Inflammatory macrophage (primary cell): ENCODE results near the gene ABAT.
"Not testable (repeated sequence)": the region's sequence is repeated elsewhere in the genome, so short reads cannot be mapped to it uniquely, and the experiment has no call there.

Experiments
- DNase-seq, 2 donors: peaks; one replicate each; pipeline ENCODE4 v3.0.0-alpha.2; 2020 to 2022

The ABAT gene

DNA sequence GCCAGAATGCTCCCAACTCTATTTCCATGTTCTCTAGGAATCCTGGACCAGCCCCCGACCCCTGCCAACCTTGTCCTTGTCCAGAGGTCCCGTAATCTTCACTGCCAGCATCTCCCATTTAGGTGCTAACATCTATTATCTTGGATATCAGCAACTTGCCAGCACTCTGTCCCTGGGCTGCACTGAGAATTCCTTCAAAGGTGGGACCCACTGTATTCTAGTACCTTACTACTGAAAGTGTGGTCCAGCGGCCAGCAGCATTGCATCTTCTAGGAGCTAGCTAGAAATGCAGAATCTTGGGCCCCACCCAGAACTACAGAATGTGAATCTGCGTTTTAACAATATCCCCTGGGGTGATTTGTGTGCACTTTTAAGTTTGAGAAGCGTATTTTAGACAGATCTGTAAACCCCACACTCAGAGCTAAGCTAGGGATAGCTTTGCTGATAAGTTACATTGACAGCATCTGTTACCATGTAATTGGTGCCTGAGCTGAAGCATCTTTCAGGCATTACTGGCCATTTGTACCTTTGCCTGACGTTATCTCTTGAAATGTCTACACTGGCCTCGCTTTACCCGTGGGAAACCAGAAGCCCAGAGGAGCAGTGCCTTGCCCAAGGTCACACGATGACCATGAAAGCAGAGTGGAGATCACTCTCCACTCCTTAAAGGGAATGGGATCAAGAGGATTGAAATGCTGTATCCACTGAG, 8.3 kb downstream of the ABAT start:
- no peak for DNase-seq

DNA sequence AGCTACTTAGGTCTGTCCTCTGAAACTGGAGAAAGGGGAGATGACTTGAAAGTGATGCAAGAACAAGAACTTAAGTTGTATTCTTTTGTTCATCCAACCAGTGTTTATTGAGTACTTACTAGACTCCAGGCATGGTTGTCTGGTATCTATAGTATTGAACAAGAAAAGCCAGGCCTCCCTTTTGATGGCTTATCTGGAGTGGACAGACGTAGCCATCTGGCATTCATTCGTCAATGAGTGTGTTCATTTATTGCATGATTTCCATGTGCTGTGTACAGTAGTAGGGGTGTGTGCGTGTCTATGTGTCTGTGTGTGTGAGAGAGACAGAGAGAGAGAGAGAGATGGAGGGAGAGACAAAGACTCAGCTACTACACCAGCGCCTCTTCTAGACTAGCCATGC, 9.2 kb downstream of the ABAT start:
- no peak for DNase-seq

DNA sequence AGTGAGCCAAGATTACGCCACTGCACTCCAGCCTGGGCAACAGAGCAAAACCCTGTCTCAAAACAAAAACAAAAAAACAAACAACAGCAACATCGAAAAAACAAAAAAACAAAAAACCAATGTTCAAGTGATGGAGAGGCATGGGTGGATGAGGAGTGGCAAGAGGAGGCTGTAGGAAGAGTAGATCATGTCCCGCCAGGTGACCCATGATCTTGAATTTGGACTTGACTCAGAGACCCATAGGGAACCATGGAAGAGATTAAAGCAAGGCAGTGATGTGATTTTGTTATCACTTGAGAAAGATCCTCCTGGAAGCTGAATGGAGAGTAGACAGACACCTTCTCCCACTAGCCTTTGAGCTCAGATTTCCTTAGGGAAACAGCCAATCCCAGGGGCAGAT, 11.2 kb downstream of the ABAT start:
- DNase-seq = no peak

DNA sequence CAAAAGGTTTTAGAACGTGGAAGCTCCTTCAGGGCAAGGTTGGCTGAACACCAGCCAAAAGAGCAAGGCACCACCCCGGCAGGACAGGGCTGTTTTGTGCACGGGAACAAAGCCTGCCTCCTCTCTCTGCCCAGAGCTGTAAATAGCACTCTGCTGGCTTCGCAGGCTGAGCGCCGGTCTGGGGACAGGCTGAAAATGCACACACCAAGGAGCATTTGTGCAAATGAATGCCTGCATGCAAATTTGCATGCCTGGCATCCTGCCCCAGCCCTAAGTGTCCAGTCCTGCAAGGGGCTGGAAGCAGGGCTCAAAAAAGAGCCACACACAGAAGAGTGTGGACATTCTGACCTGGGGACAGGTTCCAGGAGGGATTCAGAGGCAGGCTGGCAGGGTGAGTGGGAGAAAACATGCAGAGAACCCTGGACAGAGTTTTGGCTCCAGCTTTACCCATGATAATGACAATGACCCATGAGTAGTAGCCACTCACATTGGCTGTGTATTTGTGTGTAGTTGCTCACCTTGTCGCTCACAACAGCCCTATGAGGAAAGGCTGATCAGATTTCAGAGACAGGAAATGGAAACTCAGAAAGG, 11.7 kb downstream of the ABAT start:
- no peak for DNase-seq

DNA sequence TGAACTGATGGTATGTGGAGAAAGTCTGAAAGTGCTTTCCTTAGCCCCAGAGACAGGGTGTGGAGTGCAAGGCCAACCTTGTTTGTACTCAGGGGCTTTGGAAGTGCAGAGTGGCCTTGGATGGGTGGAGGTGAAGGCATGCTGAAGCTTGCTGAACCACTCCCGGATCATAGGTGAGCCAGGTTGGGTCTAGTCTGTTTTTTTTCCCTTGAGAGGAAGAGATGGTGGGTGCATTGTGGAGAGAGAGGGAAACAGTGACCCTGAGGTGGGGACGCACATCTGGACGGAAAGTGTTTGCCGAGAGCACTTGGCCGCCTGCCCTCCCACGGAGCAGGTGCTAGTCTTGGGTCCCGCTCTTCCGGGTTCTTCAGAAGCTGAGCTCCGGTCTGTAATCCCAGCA, 12.5 kb downstream of the ABAT start:
- DNase-seq = no peak

DNA sequence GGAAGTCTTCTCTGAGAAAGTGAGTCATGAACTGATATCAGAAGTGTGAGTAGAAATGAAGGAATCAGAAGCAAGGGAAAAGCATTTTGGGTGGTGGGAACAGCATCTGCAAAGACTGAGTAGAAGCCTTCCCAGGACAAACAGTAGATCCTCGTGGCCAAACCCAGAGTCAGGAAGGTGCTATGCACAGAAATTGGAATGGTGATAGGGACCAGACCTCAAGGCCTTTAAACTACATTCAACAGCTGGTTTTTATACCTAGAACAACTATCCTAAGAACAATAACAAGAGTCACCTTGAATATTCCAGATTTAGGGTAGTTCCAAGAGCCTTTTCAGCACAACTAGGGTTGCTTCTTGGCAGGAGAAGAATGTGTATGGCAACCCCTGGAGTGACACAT, 15.3 kb downstream of the ABAT start:
- no peak for DNase-seq

DNA sequence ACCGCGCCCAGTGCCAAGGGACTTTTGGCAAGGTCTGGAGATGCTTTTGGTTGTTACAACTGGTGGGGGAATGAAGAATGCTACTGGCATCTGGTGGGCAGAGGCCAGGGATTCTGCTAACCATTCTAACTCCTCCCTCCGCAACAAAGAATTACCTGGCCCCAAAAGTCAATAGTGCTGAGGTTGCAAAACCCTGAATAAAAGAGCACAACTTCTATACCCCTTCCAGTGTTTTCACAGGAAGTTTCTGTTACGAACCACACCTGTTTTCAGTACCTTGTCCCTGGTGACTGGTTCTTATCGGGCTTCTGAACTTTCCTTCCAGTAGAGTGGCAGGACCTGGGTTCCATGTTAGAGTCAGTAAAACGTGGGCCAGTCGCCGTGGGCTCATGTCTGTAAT, 17.3 kb downstream of the ABAT start:
- DNase-seq = no peak

DNA sequence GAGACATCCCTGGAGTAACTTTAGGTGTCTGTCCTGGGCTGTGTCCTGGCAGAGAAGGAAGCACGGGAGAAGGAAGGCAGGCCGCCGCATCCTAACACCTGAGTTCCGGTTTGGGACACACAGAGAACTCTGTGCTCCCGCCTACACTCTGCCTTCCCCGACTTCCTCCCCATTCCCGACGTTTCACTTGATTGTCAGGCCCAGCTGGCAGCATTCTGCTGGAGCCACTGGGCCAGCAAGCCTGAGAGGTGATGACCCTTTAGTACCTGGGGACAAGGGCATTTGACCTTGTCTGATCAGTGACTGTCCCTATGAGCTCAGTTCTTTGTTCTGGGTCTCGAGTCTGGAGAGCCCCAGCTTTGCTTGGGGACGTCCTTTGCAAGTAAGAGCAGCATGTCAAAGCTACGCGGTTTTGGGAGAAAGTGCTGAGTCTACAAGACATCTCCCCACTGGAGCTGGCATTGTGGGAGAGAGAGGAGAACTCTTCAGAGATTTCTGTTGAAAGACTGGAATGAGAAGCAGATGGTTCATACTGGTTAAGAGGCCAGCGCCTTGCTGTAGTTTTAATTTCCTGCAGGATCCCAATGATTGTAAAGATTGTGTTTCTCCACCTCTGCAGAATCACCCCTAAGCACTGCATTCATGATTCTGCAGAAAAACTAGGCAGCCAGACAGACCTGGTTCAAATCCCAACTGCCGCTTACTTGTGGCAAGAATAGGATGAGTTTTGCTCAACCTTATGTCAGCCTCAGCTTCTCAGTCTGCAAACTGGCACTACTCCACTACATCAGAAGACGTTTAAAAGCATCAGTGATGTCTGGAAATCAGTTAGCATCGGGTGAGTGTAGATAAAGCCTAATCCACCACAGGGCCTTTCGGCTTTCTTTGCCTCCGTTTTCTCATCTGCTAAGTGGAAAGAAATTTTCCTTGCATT, 20.6 kb downstream of the ABAT start:
- no peak for DNase-seq

DNA sequence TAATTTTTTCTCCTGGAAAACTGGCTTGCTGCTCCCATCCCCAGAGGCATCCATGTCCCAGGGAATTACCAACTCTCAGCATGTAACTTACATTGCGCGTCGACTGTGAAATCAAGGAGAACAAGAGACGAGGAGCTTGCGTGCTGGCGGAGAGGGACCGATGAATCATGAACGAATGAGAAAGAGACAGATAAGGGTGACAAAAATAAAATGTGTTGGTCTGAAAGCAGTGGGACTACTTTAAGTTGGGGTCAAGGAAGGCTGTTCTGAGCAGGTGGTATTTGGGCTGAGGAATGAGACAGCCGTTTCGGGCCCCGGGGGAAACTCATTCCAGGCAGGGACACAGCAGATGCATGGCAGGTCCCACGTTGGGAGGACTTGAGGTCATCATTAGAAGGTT, 22.5 kb downstream of the ABAT start:
- DNase-seq = no peak

DNA sequence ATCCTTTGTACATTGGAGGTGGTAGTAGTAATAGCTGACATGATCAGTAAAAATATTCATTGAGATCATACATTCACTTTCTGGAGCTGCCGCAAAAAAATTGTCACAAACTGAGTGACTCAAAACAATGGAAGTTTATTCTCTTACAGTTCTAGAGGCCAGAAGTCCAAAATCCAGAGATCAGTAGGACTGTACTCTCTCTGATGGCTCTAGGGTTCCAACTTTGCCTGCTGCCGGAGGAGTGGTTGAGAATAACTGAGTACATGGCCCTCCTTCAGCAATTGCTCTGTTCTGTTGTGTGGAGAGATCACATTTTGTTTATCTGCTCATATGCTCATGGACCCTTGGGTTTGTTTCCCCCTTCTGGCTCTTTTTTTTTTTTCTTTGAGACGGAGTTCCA, 23.5 kb downstream of the ABAT start:
- no peak for DNase-seq

DNA sequence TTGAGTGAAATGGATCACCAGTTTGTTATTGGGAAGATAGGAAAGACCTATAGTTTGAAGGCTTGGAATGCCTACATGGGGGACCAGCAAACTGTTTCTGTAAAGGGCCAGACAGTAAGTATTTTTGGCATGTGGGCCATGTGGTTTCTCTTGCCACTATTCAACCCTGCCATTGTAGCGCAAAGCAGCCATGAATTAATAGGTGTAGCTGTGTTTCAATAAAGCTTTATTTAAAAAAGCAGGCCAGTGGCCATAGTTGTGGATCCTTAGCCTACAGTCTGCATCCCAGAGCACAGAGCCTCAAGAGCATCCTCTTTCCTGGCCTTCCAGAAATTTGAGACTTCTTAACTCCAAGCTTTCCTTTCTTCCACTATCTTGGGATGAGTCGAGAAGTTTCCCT, 29.3 kb downstream of the ABAT start:
- DNase-seq = no peak

DNA sequence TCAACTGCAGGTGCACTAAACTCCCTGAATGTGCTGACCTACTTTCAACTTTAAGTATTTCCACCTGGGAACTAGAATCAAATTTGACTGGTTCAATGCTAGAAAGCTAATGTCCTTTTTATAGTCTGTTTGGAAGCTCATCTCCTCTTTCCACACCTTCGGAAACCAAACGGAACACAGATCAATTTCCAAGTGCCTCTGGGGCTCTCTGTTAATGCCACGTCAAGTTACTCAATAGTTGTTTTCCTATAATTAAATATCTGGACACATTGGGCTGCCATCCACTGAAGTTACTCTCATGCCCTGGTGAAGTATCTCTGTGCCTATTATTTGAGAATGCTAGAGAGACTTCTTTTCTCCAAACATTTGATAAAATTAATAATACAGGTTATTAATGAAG, 29.7 kb downstream of the ABAT start:
- DNase-seq = no peak

DNA sequence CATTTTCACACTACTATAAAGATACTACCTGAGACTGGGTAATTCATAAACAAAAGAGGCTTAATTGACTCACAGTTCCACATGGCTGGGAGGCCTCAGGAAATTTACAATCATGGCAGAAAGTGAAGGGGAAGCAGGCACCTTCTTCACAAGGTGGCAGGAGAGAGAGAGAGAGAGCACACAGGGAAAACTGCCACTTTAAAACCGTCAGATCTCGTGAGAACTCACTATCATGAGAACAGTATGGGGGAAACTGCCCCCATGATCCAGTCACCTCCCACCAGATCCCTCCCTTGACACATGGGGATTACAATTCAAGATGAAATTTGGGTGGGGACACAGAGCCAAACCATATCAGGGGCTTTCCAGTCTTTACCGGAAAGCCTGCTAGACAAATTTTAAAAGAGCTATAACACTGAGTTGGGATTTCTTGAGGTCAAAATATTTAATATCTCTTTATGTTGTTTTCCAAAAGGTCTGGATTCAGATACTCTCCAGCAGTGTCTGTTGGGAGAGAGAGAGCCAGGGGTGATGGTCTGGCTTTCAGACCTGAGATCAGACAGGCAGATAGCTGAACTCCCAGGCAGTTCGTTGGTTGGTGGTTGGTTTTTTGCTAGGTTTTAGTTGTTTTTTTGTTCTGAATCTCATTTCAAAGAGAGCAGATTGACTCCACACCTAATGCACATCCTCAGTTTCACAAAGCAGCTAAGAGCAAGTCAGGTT, 30.8 kb downstream of the ABAT start:
- DNase-seq = not testable (repeated sequence)

DNA sequence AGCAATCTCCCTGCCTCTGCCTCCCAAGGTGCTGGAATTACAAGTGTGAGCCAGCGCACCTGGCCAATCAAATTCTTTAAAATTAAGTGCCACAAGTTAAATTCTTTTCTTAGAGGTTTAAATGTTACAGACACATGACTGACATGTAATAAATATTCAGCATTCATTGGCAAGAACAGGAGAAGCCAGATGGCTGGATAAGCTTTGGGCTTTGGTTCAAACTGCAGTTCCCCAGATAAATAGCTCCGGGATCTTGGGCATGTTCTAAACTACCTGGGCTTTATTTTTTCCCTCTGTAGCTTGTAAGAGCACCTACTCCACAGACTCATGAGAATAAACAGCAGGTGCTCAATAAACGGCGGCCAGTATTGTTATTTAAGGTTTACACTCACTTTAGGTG, 34.1 kb downstream of the ABAT start:
- no peak for DNase-seq

DNA sequence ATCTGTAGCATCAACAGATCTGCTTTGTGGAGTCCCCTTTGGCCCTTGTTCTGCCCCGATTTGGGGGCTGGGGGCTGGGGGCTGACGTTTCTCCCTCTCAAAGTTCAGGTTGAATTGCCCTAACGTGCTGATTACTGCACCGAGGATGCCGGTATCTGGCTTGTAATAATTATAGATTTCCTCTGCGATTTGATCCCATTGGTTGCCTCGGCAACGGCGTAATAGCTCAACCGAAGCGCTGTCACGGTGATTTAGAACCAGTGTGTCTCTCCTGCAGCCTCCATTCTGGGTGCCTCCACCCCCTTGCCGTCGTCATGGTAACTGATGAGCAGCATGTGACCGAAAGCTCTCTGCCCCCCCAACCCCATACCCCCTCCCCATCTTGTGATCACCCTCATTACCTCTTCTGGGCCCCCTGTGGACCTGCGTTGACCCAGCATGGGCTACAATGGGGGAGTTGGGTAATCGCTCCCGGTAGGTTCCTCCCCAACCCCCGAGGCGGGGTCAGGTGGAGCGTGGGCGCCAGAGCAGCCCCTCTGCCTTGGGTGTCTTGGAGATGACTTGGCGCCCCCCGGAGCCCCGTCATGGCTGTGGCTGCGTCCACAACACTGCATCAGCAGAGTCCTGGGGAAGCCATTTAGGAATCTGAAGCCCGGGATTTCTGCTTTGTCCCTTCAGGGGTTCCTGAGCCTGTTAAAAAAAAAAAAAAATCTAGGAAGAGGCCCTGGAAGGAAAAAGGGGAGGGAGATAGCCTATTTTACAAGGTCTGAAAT, 38.4 kb downstream of the ABAT start:
- DNase-seq = no peak

DNA sequence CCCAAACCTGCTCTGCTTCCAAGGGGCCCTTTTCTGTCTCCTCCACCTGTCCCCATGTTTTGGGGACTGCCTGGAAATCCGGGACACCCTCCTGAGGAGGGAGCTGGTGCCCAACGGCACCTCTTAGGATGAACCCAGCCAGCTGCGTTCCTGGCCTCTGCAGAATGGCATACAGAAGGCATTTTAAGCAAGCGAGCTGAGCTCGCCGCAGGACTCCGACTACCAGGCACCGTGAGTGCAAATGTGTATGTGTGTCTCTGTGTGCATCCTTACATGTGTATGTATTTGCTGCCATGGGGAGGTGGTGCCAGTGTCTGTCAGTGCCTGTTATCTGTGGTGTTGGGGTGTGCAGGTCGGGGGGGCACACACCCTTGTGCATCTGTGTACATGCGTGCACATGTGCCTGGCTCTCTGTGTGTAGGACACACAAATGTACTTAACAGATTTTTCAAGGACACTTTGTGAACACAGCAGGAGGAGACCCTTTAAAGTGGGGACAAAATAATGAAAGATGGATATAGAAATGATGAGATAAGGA, 39.3 kb downstream of the ABAT start:
- DNase-seq = no peak

DNA sequence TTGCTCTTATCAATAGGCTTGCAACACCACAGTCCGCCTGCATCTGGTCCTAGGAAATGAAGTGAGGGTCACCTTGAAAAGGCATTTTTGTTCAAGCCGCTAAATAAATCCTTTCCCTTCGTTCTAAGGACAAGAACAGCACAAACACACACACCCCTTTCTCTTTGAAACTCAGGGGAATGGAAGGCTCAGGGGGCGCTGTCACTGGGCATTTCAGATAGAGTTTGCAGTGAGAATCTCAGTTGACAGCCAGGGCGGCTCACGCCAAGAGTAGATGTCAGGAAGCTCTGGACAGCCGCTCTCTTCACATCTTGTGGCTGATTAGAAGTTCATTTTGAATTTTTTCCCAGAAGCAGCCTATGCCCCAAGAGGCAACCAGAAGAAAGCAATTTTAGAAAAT, 39.8 kb downstream of the ABAT start:
- DNase-seq = no peak

DNA sequence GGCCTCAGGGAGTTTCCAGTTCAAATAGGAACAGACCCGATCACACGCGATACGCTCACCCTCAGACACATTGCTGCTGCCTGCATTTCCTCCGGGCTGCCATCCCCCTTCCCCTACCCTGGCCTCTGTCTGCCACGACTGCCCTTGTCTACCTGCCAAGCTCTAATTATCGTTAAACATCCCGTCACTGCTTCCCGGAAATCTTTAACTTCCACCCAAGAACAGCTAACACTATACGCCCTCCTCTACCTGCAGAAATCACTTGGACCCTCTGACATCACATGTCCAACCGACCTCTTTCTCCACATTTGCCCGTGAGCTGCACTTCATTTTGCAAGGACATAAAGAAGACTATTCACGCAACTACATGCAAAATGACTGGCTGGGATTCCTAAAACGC, 40.4 kb downstream of the ABAT start:
- no peak for DNase-seq

DNA sequence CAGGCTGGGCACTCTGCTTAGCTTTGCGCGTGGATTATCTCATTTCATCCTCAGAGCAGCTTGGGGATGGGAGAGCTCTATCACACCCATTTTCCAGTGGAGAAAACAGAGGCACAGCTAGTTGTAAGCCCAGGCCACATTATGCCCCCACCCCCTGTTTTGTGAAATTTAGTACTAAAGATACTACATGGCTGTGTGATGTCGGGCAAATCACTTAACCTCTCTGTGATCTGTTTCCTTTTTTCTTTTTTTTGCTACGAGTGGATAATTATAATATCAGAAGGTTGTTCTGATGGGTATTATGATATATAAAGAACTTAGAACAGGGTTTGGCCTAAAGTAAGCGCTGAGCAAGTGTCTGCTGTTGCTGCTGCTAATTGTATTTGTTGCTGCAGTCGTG, 41.6 kb downstream of the ABAT start:
- DNase-seq = no peak

DNA sequence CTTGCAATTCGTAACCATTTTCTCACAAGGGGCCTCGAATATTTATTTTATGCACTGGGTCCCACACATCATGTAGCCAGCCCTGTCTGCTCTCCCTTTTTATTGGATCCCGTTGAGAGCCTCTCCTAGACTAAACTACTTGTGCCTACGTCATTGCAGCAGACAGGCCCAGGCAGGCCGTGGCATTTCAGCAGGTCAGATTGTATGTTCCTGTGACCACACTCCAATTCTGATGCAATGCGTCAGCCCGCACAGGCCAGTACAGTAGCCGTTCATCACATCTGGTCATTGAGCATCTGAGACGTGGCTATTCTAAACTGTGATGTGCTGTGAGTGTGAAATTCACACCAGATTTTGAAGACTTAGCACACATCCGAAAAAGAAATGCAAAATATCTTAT, 42.2 kb downstream of the ABAT start:
- no peak for DNase-seq

DNA sequence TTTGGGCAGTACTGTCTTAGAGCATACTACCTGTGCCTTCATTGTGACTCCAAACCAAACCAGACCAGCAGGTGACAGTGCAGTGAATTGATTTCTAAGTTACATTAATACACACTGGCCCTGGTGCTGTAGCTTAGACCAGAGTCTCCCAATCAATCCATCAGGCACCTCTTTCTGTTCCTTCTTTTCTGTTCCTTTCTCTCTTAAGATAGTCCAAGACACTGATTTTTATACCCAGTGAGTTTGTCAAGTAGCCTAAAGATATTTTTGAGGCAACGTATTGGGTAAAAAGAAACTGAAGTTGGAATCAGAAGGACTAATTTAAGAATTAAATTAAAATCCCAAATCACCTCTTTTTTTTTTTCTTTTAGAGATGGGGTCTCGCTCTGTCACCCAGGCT, 43.1 kb downstream of the ABAT start:
- no peak for DNase-seq

DNA sequence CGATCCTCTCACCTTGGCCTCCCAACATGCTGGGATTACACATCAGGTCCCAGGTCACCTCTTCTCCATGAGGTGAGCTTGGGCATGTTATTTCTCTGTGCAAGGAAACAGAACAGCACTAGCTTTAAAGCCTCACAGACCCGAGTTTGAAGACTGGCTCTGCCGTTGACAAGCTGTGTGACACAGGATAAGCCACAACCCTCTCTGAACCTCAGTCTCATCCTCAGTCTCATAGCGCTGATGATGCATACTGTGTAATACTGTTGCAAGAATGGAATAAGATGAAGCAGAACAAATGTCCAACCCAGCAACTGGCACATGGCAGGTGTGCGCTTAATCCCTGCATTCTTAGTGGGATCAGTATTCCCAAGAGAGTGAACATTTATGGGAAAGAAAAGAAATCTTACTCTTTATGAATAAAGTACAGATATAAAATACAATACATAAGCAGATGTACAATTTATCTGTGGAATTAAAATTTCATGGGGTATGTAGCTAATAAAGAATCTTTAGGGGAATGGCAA, 43.5 kb downstream of the ABAT start:
- no peak for DNase-seq
